GM19025 (cell line): ENCODE data around the gene NAXE.
A peak's percentile ranks its signal among the peaks of the same experiment; 100 is the strongest.
"Not testable (repeated sequence)": the region's sequence is repeated elsewhere in the genome, so short reads cannot be mapped to it uniquely, and the experiment has no call there.

Source experiments
- ATAC-seq: cut with Tn5 transposase; IDR thresholded peaks from one replicate; pipeline ENCODE4 v1.9.1; 2021; ENCODE audit warnings: mild to moderate bottlenecking, low read depth, moderate library complexity; ENCODE audit not compliant: unreplicated experiment

NAXE gene

DNA sequence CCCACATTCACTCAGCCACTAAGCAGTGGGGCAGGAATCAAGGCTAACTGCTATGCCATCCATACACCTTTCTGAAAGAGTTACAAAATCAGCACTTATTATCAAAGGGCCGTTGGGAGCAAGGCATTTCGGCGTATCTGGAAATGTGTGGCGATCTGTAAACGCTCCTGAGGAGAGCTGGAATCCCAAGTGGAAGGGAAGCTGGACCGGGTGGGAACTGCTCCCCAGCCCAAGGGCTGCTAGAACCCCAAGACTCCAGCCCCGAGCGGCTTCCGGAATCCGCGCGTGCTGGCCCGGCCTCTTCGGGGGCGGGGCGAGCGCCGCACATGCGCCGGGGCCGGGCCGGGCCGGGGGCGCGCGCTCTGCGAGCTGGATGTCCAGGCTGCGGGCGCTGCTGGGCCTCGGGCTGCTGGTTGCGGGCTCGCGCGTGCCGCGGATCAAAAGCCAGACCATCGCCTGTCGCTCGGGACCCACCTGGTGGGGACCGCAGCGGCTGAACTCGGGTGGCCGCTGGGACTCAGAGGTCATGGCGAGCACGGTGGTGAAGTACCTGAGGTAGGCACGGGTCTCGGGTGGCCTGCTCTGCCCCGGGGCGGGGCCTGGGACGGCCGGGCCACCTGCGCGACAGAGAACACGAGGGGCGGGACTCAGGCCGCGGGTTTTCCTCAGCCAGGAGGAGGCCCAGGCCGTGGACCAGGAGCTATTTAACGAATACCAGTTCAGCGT, at the start of gene NAXE:
Gene NAXE (plus strand): TSS at position 345 of the 726 bp plus-strand sequence. CDS start 29 bp downstream, at position 374.
- ATAC-seq, result peak; percentile 89

DNA sequence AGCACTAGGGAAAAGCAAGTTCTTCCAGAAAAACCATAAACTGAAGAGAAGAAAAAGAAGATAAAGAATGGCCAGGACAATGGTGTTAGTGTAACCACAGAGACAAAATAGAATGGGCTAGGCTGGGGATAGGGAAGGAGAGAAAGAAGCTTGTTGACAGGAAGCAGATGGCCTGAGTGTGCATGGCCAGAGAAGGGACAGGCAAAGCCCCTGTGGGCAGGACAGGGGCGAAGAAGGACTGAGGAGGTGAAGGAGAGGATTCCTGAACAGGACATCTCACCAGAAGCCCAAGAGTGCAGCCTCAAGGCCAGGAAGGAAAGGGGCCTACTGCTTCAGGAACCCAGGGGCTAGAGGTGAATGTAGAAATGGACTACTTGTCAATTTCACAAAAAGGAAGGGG, 48.5 kb upstream of the NAXE start:
- no peak for ATAC-seq

DNA sequence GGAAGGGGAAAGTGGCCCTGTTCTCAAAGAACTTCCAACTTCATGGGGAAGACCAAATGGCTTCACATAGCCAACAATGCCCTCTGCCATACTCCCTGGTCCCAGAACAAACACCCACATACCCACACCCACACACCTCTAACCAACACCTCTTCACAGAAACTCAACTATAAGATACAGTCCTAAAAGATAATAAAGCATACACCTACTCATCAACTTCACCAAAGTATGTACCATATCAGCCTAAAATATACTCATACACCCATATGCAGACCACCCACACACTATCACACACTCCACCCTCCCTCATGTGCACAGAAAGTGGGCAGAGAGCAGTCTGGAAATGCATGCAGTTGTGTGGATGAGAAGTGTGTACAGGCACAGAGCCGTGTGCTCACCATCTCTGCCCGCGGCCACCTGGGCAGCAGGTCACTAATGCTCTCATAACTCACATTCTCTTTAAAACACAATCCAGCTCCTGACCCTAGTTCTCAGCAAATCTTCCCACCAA, 46.9 kb upstream of the NAXE start:
- ATAC-seq, result no peak

GRCh38 chr1:156546267-156546666, 45.3 kb upstream of the NAXE start:
- ATAC-seq, result no peak

GRCh38 chr1:156547434-156547833, 44.1 kb upstream of the NAXE start:
- ATAC-seq, result no peak

- no peak for ATAC-seq
Measured at GRCh38 chr1:156547982-156548381, 43.6 kb upstream of the NAXE start.

DNA sequence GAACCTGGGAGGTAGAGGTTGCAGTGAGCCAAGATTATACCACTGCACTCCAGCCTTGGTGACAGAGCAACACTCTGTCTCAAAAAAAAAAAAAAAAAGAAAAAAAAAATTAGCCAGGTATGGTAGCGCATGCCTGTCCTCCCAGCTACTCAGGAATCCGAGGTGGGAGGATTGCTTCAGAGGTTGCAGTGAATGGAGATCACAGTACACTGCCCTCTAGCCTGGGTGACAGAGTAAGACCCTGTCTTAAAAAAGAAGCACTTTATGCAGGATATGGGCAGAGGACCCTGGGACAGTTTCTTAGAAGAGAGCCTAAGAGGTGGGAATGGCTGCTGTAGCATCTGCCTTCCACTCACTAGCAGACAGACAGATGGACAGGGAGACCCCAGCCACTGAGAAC, 42.2 kb upstream of the NAXE start:
- no peak for ATAC-seq

DNA sequence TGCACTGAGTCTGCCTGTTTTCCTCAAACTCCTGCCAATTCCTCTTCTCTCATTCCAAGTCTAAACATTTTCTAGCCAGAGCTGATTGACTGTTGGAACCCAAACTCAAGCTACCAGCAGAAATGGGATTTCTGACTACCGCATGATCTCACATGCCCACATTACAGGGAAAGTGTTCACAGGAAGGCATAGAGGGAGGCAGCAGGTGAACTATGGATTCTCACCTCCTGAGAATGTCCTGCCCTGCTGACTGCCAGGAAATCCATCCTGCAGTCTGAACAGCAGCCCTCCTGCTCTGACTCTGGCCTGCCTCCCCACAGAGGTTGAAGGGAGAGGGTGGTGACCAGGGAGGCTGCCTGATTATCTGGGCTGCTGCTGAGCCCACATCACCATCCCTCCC, 41.7 kb upstream of the NAXE start:
- no peak for ATAC-seq

DNA sequence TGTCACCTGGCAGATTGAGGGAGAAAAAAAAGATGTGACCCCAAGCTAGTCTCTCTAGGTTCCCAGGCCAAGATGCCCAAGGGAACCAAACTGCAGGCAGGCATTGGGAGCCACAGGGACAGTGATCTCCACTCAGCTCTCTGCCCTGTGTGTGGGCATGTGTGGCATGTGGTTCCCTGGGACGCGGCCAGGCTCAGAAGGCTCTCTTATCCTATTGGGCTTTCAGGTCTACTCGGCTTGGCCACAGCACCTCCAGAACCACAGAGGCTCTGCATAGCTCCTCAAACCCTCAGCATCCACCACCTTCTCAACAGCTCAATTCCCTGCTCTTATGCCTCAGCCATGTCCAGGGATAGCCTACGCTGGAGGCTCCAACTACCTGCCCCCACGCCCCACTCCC, 41.2 kb upstream of the NAXE start:
- no peak for ATAC-seq

GRCh38 chr1:156551066-156551643, 40.4 kb upstream of the NAXE start:
- ATAC-seq, result no peak

GRCh38 chr1:156551869-156552268, 39.7 kb upstream of the NAXE start:
- ATAC-seq, result no peak

DNA sequence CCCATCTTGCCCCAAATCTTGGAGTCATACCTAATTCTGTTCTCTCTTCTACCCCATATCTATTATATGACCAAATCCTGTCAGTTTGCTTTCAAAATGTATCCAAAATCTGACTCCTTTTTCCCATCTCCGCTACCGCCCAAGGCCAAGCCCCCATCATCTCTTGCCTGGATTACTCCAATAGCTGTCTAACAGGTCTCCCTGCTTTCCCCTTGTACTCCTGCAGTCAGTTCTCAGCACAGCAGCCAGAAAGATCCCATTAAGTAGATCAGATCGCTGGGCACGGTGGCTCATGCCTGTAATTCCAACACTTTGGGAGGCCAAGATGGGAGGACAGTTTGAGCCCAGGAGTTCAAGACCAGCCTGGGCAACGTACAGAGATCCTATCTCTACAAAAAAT, 39.1 kb upstream of the NAXE start:
- no peak for ATAC-seq

- not testable (repeated sequence) for ATAC-seq
Measured at GRCh38 chr1:156552937-156553336, 38.6 kb upstream of the NAXE start.

GRCh38 chr1:156553860-156554485, 37.6 kb upstream of the NAXE start:
- ATAC-seq, result no peak

GRCh38 chr1:156554971-156555370, 36.6 kb upstream of the NAXE start:
- no peak for ATAC-seq

DNA sequence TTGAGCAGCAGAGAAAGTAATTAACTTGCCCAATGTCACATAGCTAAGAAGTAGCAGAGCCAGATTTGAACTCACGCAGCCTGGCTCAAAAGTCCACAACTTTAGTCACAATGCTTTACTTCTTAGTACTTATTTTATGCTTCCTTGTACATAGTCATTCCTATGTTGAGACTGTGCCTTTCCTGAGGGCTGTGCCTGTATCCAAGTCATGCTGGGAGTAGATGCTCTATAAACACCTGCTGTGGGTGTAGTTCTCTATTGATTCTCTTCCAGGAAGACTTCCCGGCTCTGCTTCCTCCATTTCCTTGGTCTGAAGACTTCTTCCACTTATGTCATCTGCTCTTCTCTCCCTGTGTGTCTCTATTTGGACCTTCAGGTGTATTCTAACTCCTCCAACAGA, 35.9 kb upstream of the NAXE start:
- no peak for ATAC-seq

DNA sequence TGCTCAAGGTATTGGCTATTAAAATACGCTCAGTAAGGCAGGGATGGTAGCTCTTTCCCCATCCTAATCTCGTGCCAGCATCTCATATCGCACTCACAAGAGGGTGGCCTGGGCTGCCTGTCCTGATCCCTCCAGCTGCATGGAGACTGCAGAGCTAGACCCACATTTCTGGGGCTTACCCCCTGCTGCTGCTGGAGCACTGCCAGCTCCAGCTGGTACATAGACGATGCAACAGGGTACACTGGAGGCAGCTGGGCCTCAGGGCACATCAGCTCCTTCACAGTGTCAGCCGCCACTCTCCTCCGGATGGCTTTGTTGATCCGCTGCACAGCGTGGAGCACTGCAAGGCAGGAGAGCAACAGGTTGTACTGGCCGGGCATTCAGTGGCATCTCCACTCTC, 35.2 kb upstream of the NAXE start:
- ATAC-seq, result no peak

DNA sequence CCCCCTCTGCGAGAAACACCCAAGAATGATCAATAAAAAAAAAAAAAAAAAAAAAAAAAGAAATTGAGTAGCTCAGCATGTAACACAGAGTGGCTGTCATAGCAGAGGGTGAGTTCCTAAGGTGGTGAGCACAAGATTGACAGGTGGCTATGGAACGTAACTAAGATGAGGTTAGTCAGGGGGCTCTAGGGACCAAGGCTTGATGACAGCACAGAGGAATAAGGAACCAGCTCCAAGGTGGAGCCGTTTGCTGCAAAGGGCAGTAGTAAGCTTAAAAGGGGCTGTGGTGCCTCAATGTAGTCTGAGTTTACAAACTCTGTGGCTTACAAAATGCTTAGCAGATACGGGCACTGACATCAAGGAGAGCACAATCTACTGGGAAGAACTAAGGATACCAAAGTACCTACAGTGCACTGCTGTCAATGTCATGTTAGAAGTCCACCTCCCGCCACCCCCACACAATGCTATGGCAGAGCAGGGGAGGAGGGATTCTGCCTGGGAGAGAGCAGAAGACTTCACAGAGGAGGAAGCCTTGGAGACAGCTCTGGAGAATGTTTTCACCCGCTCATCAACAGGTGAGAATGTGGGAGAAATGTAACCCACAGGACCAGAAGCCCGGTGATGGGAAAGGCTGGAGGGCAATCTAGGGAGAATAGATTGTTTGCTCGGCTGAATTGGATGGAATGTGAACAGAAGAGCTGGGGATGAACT, 32.3 kb upstream of the NAXE start:
- no peak for ATAC-seq

GRCh38 chr1:156559797-156560385, 31.7 kb upstream of the NAXE start:
- no peak for ATAC-seq

- ATAC-seq, result no peak
Measured at GRCh38 chr1:156560585-156561163, 30.9 kb upstream of the NAXE start.
